Upper lobe of left lung (tissue), 6 donors: ENCODE data around the gene SCNN1B. TPM values are rescaled to one million over a fixed set of nuclear protein-coding genes. Genes with fewer than 3 reads are reported as not detected.

Source experiments
- ATAC-seq, 2 donors: fragments of 200-7000 bp; cut with Tn5 transposase; one replicate each; pipeline ENCODE4 v1.9.1; 2022; ENCODE audit warnings: mild to moderate bottlenecking in 2 of 2, moderate library complexity in 2 of 2; ENCODE audit not compliant: low FRiP score in 2 of 2
- DNase-seq, 2 donors: peaks; one replicate each; pipeline ENCODE4 v3.0.0-alpha.2; 2019 to 2020
- H3K27ac ChIP-seq, 4 donors: fragments of 200-600 bp; sonication (generic); one replicate each; pipeline ENCODE4 v1.5.1; 2016 to 2019
- H3K27me3 ChIP-seq, 4 donors: fragments of 200-600 bp; sonication (generic); one replicate each; pipeline ENCODE4 v1.5.1; 2017 to 2019
- H3K36me3 ChIP-seq, 4 donors: fragments of 200-600 bp; sonication (generic); one replicate each; pipeline ENCODE4 v1.5.1; 2016 to 2019
- H3K4me1 ChIP-seq, 4 donors: fragments of 200-600 bp; sonication (generic); one replicate each; pipeline ENCODE4 v1.5.1; 2018 to 2019
- H3K4me3 ChIP-seq, 4 donors: fragments of 200-600 bp; sonication (generic); one replicate each; pipeline ENCODE4 v1.5.1; 2017 to 2019; ENCODE audit warnings: mild to moderate bottlenecking in 2 of 4, moderate library complexity in 1 of 4
- H3K9me3 ChIP-seq, 4 donors: fragments of 200-600 bp; sonication (generic); one replicate each; pipeline ENCODE4 v1.5.1; 2018 to 2019
- CTCF ChIP-seq, 6 experiments: fragments of 450-650 bp in 4 of 6; fragments of 200-600 bp in 2 of 6; sonication (generic) in 2 of 6; IDR thresholded peaks; one replicate each; pipeline ENCODE4 v1.5.1; 2016 to 2019; ENCODE audit warnings: antibody characterized with exemption in 6 of 6
- EP300 ChIP-seq, 4 donors: sonication (generic); formaldehyde crosslinking; IDR thresholded peaks; one replicate each; pipeline ENCODE4 v1.5.1; 2017; ENCODE audit warnings: antibody characterized with exemption in 4 of 4, control low read depth in 2 of 4
- POLR2A ChIP-seq, 4 donors: fragments of 450-650 bp; IDR thresholded peaks; one replicate each; pipeline ENCODE4 v1.5.1; 2016 to 2017; ENCODE audit warnings: antibody characterized with exemption in 4 of 4, mild to moderate bottlenecking in 2 of 4
- POLR2AphosphoS5 ChIP-seq, 2 donors: sonication (generic); formaldehyde crosslinking; IDR thresholded peaks; one replicate each; pipeline ENCODE4 v1.5.1; 2017; ENCODE audit warnings: antibody characterized with exemption in 2 of 2
- WGBS, 2 donors: methylation state at CpG; one replicate each; pipeline ENCODE4 v1.1.5; 2017 to 2018; 5-methylcytosine and 5-hydroxymethylcytosine counted together
- total RNA-seq, 6 donors: library from RNA; depleted of rRNA in 4 of 6; stranded (reverse); fragments of >200 nt in 4 of 6; gene quantifications; one replicate each; pipeline versions ENCODE4 v1.1.0 to v1.2.1, GENCODE V29; 2016 to 2021
- donor health status: DM: no; HTN: no; CAD: no; lungs with moderate emphysema.
- donor health status: DM: no; HTN: yes; CAD: no; lungs with severe emphysema.

SCNN1B gene
- total RNA-seq, 6 donors from 2014 or later = 40.3 to 82.0 (median 56.7) TPM

GRCh38 chr16:23392223-23392600 lies 90.1 kb downstream of the SCNN1B start:
- H3K27me3 ChIP-seq = no peaks in the 10 kb centered on the region
- TF ChIP-seq POLR2AphosphoS5 (IDR thresholded peaks at IDR 0.05) (no peak), EP300 (IDR thresholded peaks at IDR 0.05) (no peak), CTCF (IDR thresholded peaks at IDR 0.05) (no peak), POLR2A (IDR thresholded peaks at IDR 0.05) (no peak)
- no peak for ATAC-seq
- 95 to 96% methylated on average over 5 to 6 of the region's 6 CpGs for WGBS, 2 donors
- H3K27ac ChIP-seq = peak overlapping the region; percentile 25 to 88 (median 78)
- DNase-seq = no peak
- no peaks in the 10 kb centered on the region for H3K9me3 ChIP-seq
- H3K36me3 ChIP-seq = peaks cover 0 to 61% (median 27%) of the 10 kb centered on the region in 4 donors
- H3K4me3 ChIP-seq = no peak overlapping the region
- peaks cover 4 to 26% (median 17%) of the 10 kb centered on the region in 4 donors for H3K4me1 ChIP-seq

GRCh38 chr16:23394141-23394831 lies 92.2 kb downstream of the SCNN1B start:
- H3K4me1 ChIP-seq = peaks cover 5 to 26% (median 22%) of the 10 kb centered on the region in 4 donors
- DNase-seq (no peak), ATAC-seq (no peak)
- no peak overlapping the region for H3K4me3 ChIP-seq
- H3K27ac ChIP-seq = peak overlapping the region; percentile 60 to 88 (median 78)
- peaks cover 0 to 64% (median 26%) of the 10 kb centered on the region in 4 donors for H3K36me3 ChIP-seq
- WGBS, 2 donors = 68 to 83% methylated on average over 4 of the region's 4 CpGs
- no peaks in the 10 kb centered on the region for H3K9me3 ChIP-seq
- H3K27me3 ChIP-seq = no peaks in the 10 kb centered on the region
- TF ChIP-seq POLR2A (IDR thresholded peaks at IDR 0.05) (no peak), CTCF (IDR thresholded peaks at IDR 0.05) (no peak), POLR2AphosphoS5 (IDR thresholded peaks at IDR 0.05) (no peak), EP300 (IDR thresholded peaks at IDR 0.05) (no peak)

- ATAC-seq (no peak), DNase-seq (no peak)
- Histone ChIP-seq H3K9me3 (no peaks in the 10 kb centered on the region), H3K36me3 (peaks cover 0 to 65% (median 31%) of the 10 kb centered on the region in 4 donors), H3K27me3 (no peaks in the 10 kb centered on the region), H3K4me3 (no peak overlapping the region), H3K4me1 (peaks cover 10 to 36% (median 27%) of the 10 kb centered on the region in 4 donors), H3K27ac (no peak overlapping the region)
- TF ChIP-seq EP300 (IDR thresholded peaks at IDR 0.05) (no peak), POLR2AphosphoS5 (IDR thresholded peaks at IDR 0.05) (no peak), CTCF (IDR thresholded peaks at IDR 0.05) (no peak), POLR2A (IDR thresholded peaks at IDR 0.05) (no peak)
- WGBS, 2 donors = 95% methylated on average over 6 of the region's 6 CpGs
Observed at GRCh38 chr16:23395732-23396131, 93.6 kb downstream of the SCNN1B start.

GRCh38 chr16:23397464-23397863 lies 95.4 kb downstream of the SCNN1B start:
- peaks cover under 1 to 65% (median 27%) of the 10 kb centered on the region in 4 donors for H3K36me3 ChIP-seq
- H3K9me3 ChIP-seq = no peaks in the 10 kb centered on the region

More at GRCh38 chr16:23397464-23397863, 95.4 kb downstream of the SCNN1B start:
- ATAC-seq = no peak
- TF ChIP-seq POLR2A (IDR thresholded peaks at IDR 0.05) (no peak), POLR2AphosphoS5 (IDR thresholded peaks at IDR 0.05) (no peak), CTCF (IDR thresholded peaks at IDR 0.05) (no peak), EP300 (IDR thresholded peaks at IDR 0.05) (no peak)
- H3K27me3 ChIP-seq = no peaks in the 10 kb centered on the region
- H3K4me3 ChIP-seq = no peak overlapping the region
- no peak for DNase-seq
- WGBS, 2 donors = 94 to 97% methylated on average over 2 of the region's 2 CpGs
- peaks cover 10 to 29% (median 18%) of the 10 kb centered on the region in 4 donors for H3K4me1 ChIP-seq
- H3K27ac ChIP-seq = no peak overlapping the region
